Measurements from ENCODE around the gene SKOR1. TPM values are rescaled to one million over a fixed set of nuclear protein-coding genes. Genes with fewer than 3 reads are reported as not detected.

SKOR1 gene
- total RNA-seq, 1 donor from 2014 or later, result under 0.01 TPM

DNA sequence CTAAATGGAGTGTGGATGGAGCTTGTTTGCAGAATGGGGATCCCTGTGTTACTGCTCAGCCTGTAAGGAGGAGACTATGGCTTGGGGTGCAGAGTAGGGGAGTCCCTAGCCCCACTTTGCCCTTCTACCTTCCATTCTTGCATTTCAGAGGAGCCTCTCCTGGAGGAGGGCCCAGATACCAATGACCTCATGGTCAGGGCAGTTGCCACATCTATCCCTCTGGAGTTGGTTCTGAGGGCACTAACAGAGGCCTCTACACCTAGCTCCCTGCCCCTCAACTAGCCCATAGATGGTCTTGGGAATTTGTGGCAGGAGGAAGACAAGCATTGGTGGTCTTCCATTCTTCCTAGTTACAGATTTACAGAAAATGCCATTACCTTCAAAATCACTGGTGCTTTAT lies 6.1 kb downstream of the SKOR1 start:
- no peak for DNase-seq (ENCODE audit: low read depth in 2 of 2)

DNA sequence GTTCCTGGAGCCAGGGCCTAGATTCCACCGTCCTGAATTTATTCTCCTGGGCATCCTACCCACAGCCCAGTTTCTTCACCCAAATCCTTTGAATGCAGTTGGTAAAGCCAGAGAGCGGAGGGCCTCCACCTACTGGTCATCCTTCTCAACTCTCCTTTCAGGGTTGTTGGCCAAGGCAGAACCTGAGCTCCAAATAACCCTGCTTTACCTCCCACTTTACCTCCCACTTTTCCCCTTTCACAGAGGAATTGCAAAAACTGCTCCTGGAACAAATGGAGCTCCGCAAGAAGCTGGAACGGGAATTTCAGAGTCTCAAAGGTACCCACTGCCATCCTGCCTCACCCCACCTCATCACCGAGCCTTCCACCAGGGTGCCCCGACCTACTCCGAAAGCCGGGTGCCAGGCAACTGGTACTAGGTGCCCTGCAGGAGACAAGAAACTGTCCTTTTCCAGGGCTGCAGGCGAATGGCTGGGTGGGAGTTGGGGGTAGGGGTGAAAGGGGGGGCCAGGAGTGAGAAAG lies 6.8 kb downstream of the SKOR1 start:
- peak; percentile 23 to 35 for DNase-seq (ENCODE audit: low read depth in 2 of 2)

DNA sequence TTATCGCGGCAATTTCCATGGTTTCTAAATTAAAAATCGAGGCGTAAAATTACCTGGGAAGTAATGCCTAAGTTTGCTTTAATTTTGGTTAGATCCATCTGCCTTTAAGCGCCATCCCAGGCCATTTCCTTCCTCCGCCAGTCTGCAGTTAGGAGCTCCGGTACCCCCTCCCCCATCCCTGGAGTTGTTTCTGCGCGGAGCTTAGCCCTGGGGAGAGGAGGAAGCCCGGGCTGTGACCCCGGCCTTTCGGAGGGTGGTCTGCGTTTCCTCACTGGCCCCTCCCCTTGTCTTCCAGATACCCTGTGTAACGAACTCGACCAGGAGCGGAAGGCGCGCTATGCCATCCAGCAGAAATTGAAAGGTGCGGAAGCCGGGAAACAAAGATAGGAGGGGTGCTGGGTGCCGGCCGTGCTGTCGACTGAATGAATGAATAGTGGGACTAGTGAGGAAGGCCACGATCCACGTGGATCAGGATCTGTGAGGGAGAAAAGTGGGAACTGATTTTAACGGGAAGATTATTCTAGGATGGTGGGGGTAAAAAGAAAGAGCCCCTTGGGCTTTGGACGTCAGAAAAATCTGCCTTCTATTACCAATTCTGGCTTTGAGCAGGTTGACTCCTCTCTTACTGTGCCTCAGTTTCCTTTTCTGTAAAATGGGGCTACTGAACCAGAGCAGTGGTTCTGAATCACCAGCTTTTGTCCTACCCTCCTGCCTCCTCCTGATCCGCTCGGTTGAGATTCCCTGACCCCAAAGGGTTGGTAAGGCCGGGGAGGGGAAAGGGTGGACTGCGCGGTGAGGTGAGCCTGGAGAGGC lies 7.8 kb downstream of the SKOR1 start:
- DNase-seq (ENCODE audit: low read depth in 2 of 2), result no peak

GRCh38 chr15:67833710-67834511 lies 8.6 kb downstream of the SKOR1 start:
- peak; percentile 43 to 57 for DNase-seq (ENCODE audit: low read depth in 2 of 2)

DNA sequence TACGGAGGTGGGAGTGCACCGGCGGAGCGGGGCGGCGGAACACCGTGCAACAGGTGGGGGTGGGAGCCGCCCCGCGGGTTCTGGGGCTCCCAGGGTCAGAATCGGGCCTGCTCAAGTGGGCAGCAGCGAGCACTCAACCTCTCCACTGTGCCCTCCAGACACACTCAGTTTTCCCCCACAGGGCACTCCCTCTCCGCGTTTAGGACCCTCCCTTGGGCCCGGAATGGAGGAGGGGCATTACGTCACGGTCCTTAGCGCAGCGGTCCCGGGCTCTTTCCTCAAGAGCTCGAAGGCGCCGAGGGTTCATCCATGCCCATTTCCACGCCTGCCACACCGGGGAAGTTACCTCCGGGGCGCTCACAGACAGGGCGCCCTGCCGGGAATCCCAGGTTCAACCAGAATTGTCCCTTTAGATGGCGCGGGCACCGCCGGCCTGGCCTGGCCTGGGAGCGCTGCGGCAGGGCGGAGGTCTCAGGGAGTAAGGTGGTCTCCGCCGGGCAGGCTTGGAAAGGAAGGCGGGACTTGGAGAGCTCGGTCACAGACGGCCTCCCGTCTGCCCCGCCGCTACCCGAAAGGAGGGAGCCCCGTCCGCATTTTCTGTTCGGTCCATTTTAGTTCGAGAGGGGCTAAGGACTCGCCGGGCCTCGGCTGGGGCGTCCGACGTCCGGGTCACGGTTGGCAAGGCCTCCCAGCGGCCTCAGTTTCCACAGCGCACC lies 9.4 kb downstream of the SKOR1 start:
- DNase-seq (ENCODE audit: low read depth in 2 of 2), result no peak

DNA sequence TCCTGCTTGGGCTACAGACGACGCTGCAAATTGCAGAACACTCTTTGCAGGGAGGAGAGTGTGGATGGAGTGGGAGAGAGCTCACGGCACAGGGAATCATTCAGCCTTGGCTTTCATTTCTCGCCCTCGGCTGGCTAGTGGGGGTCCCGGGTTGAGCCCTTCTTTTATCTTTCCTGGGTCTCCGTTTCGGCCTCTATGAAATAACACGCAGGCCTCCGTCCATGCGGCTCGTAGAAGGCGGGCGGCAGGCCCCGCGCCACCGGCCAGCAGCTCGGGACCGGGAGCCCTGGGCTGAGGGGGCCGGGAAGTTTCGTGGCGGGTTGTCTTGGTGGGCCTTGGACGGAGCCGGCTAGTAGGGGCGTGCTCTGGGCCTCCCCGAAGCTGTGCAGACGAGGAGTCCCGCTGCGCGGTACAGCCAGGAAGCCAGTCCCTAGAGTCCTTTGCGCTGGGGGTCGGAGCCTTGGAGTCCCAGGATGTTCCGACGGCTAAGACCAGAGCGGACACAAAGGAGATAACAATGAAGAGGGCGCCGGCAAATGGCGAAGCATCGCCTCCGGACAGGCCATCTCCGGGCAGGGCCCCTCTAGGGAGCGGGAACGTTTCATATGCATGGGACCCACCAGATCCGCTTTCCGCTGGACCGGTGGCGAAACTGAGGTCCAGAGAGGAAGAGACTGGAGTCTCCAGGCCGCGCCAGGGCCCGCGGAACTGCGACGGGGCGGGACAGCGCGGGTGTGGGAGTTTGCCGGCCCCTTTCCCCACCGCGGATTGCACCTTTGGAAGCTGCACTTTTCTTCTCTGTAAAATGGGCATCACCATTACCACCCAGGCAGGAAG lies 10.2 kb downstream of the SKOR1 start:
- DNase-seq (ENCODE audit: low read depth in 2 of 2), result no peak

DNA sequence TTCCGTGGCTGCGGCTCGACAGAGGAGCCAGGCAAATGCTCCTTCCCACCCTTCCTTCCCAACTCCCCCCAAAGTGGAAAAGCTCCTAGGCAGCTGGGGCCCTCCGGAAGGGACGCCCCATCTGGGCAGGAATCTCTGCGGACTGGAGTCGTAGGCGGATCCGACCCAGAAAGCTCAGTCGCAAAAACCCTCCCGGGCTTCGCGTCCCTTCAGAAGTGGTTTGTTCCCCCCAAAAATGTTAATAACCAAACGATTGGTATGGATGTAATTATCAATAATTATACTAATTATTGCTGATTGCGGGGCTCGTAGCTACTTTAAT lies 10.8 kb downstream of the SKOR1 start:
- no peak for DNase-seq (ENCODE audit: low read depth in 2 of 2)

DNA sequence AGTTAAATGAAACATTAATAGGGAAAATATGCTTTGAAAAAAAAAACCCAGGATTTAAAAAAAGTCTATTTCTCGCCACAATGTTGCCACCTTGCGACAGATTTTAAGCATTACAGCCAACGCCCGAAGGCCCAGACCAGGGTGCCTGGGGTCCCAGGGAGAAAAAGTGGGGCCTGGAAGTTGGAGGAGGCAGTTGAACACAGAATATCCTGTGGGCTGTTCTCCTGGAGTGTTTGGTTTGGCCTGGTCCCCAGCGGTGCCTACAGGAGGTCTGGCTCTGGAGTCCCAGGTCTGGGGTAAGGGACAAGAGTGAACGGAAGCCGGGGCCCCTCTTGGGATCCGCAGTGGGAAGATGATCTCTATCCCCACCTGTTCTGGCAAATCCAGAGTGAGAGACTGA lies 11.2 kb downstream of the SKOR1 start:
- DNase-seq (ENCODE audit: low read depth in 2 of 2), result peak; percentile 51 to 66

GRCh38 chr15:67836955-67837354 lies 11.6 kb downstream of the SKOR1 start:
- DNase-seq (ENCODE audit: low read depth in 2 of 2), result no peak

DNA sequence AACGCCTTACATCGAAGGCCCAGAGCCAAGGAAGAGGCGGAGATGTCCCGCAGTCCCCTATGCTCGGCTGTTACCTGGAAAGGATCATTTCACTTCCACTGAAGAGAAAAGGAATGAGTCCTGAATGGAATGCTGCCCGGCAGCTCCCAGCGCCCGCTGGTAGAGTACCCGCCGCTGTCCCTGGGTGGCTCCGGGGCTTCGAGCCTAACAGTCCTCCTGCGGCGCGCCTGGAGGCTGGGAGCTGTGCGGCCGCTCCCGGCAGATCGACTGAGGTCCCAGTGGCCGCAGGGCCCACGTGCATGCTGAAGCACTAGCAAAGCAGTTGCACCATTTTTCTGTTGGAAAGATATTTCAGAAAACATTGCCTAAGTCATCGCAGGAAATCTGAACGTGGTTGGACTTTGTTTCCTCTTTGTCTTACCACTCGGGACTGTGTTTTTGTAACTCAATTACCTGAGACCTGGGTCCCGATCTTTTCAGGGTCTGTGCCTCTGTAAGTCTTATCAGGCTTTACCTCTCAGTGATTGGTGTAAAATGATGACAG lies 13.6 kb downstream of the SKOR1 start:
- peak; percentile 39 to 49 for DNase-seq (ENCODE audit: low read depth in 2 of 2)

DNA sequence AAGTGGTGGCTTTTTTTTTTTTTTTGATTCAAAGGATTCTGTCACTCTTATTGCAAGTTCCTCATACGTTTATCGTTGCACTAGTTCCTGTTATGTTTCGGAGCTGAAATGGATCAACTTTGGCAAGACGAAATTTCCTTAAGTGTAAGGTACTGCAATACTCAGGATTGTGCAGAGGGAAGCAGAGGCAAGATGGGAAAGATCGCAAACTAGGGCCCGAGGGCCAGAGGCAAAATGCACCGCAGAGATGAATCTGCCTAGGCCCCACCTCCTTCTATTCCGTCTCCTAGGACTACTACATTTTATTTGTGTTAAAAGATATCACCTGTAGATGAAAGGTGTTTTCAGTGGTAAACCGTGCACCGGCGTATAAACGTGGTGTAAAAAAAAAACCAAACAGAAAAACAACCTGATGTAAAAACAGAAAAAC lies 14.2 kb downstream of the SKOR1 start:
- DNase-seq (ENCODE audit: low read depth in 2 of 2), result peak; percentile 28 to 34

- DNase-seq (ENCODE audit: low read depth in 2 of 2), result peak; percentile 90 to 94
Measured at GRCh38 chr15:67839929-67840748, 14.8 kb downstream of the SKOR1 start, which contains the start of gene RNU6-1. Gene RNU6-1 (minus strand): TSS chr15:67840045.

DNA sequence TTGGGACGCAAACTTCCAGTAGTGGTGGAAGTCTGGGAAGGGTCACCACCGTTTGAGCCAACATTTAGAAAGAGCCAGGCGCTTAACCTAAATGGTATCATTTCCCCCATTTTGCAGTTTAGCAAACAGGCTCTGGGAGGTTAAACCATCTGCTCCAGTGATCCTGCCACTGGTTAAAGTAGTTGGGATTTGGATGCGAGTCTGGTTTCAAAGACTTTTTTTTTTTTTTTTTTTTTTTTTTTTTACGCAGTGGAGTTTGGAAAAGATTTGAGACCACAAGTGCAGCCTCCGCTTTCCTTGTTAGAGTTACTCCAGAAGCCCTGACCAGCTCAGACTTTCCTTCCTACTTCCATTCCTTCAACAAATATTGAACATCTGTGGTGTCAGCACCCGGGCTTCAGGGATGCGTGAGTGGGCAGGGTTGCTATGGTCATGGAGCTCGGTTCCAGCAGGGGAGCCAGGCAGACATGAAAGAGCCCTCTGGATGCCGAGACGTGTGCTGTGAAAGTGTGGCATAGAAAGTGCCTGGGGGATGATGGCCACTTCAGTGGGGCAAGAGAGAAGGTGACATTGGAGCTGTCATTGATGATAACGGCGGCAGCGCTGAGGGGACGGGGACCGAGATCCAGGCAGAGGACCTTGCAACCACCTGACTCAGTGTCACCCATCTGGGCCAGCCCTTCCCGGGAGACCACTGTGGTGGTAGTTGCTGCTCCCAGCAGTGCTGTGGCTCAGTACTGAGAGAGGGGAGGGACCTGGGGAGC lies 15.6 kb downstream of the SKOR1 start:
- DNase-seq (ENCODE audit: low read depth in 2 of 2), result peak in 1 of 2 donors; percentile 33

- no peak for DNase-seq (ENCODE audit: low read depth in 2 of 2)
Measured at GRCh38 chr15:67841513-67841762, 16.1 kb downstream of the SKOR1 start.

DNA sequence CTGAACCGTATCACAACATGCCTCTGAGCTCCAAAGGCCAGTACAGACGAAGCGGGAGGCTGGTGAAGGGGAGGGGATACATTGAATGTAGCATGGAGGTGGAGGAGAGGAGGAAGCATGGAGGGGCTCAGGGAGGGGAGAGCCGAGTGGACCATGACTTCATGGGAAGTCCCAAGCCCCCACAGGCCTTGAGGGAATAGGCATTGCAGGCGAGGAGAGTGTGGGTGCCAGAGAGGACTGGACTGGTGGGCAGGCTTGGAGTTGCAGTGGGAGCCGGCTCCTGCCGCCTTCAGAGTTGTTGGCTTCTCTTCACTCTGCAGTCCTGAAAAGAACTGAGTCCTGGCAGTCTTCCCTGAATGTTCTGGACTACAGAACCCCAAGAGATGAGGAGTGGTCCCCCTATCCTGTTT lies 17.8 kb downstream of the SKOR1 start:
- peak in 1 of 2 donors; percentile 35 for DNase-seq (ENCODE audit: low read depth in 2 of 2)

GRCh38 chr15:67843571-67844387 lies 18.5 kb downstream of the SKOR1 start:
- DNase-seq (ENCODE audit: low read depth in 2 of 2), result peak; percentile 54 to 94

GRCh38 chr15:67845974-67846373 lies 20.7 kb downstream of the SKOR1 start:
- no peak for DNase-seq (ENCODE audit: low read depth in 2 of 2)

DNA sequence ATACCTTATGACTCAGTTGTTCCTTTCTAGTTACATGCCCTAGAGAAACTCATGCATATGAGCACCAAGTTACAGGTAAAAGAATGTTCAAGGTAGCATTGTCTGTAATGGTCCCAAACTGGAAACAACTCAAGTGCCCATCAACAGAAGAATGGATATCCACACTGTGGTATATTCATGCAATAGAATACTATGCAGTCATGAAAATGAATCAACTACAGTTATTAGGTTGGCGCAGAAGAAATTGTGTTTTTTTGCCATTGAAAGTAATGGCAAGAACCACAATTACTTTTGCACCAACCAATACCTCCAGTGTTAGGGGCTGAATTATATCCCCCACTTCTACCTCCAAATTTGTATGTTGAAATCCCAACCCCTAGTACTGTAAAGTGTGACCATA lies 24.2 kb downstream of the SKOR1 start:
- DNase-seq (ENCODE audit: low read depth in 2 of 2), result no peak
